Choroid plexus epithelial cell (primary cell): Measurements from ENCODE around the gene ALLC.

Source experiments
- DNase-seq: peaks from one replicate; pipeline ENCODE4 v3.0.0-alpha.2; 2010; ENCODE audit warnings: low read depth
- H3K4me3 ChIP-seq: 2 replicates; pipeline ENCODE4 v1.5.1; 2011; ENCODE audit warnings: low read depth, mild to moderate bottlenecking, control low read depth, low read length, moderate library complexity
- CTCF ChIP-seq: conservative IDR thresholded peaks from 2 replicates; pipeline ENCODE4 v1.5.1; 2011; ENCODE audit warnings: low read depth, mild to moderate bottlenecking, control low read depth, inconsistent platforms, low read length, moderate library complexity

ALLC gene

GRCh38 chr2:3638456-3638810 is 19.6 kb upstream of the ALLC start:
- no peak overlapping the region for H3K4me3 ChIP-seq
- no peak for DNase-seq
- TF ChIP-seq CTCF: no peak

GRCh38 chr2:3639015-3639630 is 18.9 kb upstream of the ALLC start:
- TF ChIP-seq CTCF: no peak
- no peak overlapping the region for H3K4me3 ChIP-seq
- no peak for DNase-seq

- TF ChIP-seq CTCF: no peak
- H3K4me3 ChIP-seq: no peak overlapping the region
- no peak for DNase-seq
Observed at GRCh38 chr2:3639653-3640052, 18.3 kb upstream of the ALLC start.

- no peak for DNase-seq
- H3K4me3 ChIP-seq: no peak overlapping the region
- TF ChIP-seq CTCF: no peak
Observed at GRCh38 chr2:3641181-3641580, 16.8 kb upstream of the ALLC start.

GRCh38 chr2:3641841-3642421 is 16.1 kb upstream of the ALLC start:
- H3K4me3 ChIP-seq: no peak overlapping the region
- no peak for TF ChIP-seq CTCF
- DNase-seq: no peak

GRCh38 chr2:3642521-3643215 is 15.3 kb upstream of the ALLC start:
- H3K4me3 ChIP-seq: no peak overlapping the region
- no peak for DNase-seq

More at GRCh38 chr2:3642521-3643215, 15.3 kb upstream of the ALLC start:
- TF ChIP-seq CTCF: no peak
